Measurements from ENCODE around the gene SZT2. TPM values are rescaled to one million over a fixed set of nuclear protein-coding genes. Genes with fewer than 3 reads are reported as not detected.

SZT2 gene
- total RNA-seq, 2 experiments from 2014 or later: 33.7 to 79.8 TPM

DNA sequence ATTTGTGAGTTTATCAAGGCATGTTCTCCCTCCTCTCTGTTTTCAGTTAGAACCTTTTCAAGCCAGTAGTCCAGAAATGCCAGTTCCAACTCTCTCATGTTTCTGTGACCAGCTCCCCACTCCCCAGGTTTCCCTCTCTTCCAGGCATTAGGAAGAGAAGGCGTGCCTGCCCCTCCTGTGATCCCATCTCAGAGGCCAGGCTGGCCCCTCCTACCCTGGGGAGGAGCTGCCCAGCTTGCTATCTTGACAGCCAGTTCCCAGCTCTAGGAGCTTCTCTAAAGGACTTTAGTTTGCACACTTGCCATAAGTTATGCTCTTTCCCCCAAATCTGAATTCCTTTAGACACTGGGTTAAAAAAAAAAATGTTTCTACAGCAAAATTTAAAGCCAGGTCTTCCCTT lies 55.1 kb downstream of the SZT2 start:
- Histone ChIP-seq H3K4me2 (ENCODE audit: low read length) (no peak overlapping the region), H2AFZ (ENCODE audit: low read length) (no peak overlapping the region), H3K27ac (ENCODE audit: low read depth, low read length, poor library complexity, severe bottlenecking) (no peak overlapping the region), H3K9me2 (ENCODE audit: insufficient read depth, low read length) (no peaks in the 10 kb centered on the region), H3K4me3 (ENCODE audit: low read depth, low read length, poor library complexity, severe bottlenecking) (no peak overlapping the region), H3K36me3 (ENCODE audit: insufficient read depth, low read length) (peaks cover 39% of the 10 kb centered on the region; the same call in 1 of the 2 replicates), H3K9me3 (ENCODE audit: low read length) (no peaks in the 10 kb centered on the region), H3K4me1 (ENCODE audit: insufficient read depth, low read length, poor library complexity, severe bottlenecking) (no peaks in the 10 kb centered on the region), H3K79me2 (ENCODE audit: insufficient read depth, low read depth, low read length) (no peaks in the 10 kb centered on the region), H4K20me1 (ENCODE audit: insufficient read depth, low read length) (no peaks in the 10 kb centered on the region)
- no peak for DNase-seq (ENCODE audit: low spot score)
- no TSS peak for BruUV-seq (replicated peaks)
- ChIA-PET CTCF (ENCODE audit: unreplicated experiment) (no interaction called here), POLR2A (no interaction called here)
- intact Hi-C loops (cut with micrococcal nuclease; ENCODE audit: unreplicated experiment): no loop called here
- TF ChIP-seq, protein P1, sequence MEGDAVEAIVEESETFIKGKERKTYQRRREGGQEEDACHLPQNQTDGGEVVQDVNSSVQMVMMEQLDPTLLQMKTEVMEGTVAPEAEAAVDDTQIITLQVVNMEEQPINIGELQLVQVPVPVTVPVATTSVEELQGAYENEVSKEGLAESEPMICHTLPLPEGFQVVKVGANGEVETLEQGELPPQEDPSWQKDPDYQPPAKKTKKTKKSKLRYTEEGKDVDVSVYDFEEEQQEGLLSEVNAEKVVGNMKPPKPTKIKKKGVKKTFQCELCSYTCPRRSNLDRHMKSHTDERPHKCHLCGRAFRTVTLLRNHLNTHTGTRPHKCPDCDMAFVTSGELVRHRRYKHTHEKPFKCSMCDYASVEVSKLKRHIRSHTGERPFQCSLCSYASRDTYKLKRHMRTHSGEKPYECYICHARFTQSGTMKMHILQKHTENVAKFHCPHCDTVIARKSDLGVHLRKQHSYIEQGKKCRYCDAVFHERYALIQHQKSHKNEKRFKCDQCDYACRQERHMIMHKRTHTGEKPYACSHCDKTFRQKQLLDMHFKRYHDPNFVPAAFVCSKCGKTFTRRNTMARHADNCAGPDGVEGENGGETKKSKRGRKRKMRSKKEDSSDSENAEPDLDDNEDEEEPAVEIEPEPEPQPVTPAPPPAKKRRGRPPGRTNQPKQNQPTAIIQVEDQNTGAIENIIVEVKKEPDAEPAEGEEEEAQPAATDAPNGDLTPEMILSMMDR (conservative IDR thresholded peaks at IDR 0.05; ENCODE audit: low read length): no peak
- TF ChIP-seq EZH2phosphoT487 (IDR thresholded peaks at IDR 0.05; ENCODE audit: borderline replicate concordance, low read depth, low read length): no peak

DNA sequence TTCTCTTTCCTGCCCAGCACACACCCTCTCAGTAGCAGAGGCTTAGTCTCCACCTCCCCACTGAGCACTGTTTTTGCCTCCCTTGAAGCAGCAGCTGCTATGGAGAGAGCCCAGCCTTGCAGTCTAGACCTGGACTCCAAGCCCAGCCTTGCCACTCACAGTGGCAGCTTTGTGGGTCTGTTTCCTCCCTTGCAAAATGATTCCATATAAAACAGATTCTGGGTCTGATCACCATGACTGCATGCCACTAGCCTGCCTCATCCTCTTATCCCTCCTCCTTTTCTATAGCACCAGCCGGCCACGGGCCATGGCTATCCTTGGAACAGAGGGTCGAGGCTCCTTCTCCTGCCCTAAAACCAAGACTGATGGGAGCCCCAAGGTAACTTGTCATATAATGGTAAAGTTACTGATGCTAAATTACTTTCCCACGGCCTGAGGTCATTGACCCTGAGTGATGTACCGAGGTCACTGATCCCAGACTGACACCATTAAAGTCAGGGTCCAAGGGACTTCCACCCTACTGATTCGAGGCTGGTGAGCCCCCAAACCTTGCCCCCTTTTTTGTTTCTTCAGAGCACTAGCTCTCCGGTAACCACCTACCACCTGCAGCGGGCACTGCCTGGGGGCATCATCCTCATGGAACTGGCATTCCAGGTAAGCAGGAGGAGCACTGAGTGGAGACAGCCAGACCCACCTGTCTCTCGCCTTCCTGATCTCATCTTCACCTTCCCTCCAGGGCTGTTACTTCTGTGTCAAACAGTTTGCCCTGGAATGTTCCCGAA lies 56.1 kb downstream of the SZT2 start:
- BruUV-seq (replicated peaks): no TSS peak
- no peak overlapping the region for H2AFZ ChIP-seq (ENCODE audit: low read length)
- H3K4me2 ChIP-seq (ENCODE audit: low read length): no peak overlapping the region
- DNase-seq (ENCODE audit: low spot score): no peak
- H3K4me1 ChIP-seq (ENCODE audit: insufficient read depth, low read length, poor library complexity, severe bottlenecking): no peaks in the 10 kb centered on the region
- H3K9me3 ChIP-seq (ENCODE audit: low read length): no peaks in the 10 kb centered on the region
- H3K79me2 ChIP-seq (ENCODE audit: insufficient read depth, low read depth, low read length): no peaks in the 10 kb centered on the region
- CTCF ChIA-PET (ENCODE audit: unreplicated experiment): no interaction called here
- no peaks in the 10 kb centered on the region for H4K20me1 ChIP-seq (ENCODE audit: insufficient read depth, low read length)
- intact Hi-C loops (cut with micrococcal nuclease; ENCODE audit: unreplicated experiment): no loop called here
- H3K36me3 ChIP-seq (ENCODE audit: insufficient read depth, low read length): peaks cover 48% of the 10 kb centered on the region; the same call in 1 of the 2 replicates
- POLR2A ChIA-PET: no interaction called here
- no peaks in the 10 kb centered on the region for H3K9me2 ChIP-seq (ENCODE audit: insufficient read depth, low read length)
- no peak overlapping the region for H3K27ac ChIP-seq (ENCODE audit: low read depth, low read length, poor library complexity, severe bottlenecking)
- TF ChIP-seq EZH2phosphoT487 (IDR thresholded peaks at IDR 0.05; ENCODE audit: borderline replicate concordance, low read depth, low read length): no peak
- TF ChIP-seq, protein P1 (conservative IDR thresholded peaks at IDR 0.05; ENCODE audit: low read length): no peak
- no peak overlapping the region for H3K4me3 ChIP-seq (ENCODE audit: low read depth, low read length, poor library complexity, severe bottlenecking)

DNA sequence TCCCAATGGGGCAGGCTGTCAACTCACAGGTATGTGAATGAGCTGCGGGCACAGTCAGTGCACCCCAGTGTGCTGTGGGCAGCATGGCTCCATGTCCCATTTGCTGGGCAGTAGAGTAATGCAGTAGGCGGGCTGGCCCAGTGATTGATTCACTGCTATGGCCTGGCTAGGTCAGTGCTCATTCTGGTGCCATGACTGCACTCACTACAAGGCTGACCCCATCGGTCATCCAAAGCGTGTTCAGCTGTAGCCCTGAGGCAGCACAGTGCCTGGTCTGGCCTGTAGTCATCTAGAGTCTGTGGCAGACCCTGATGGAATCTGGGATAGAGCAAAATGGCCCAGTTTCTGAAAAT lies 56.7 kb downstream of the SZT2 start:
- no peaks in the 10 kb centered on the region for H3K9me3 ChIP-seq (ENCODE audit: low read length)
- no peak overlapping the region for H3K4me3 ChIP-seq (ENCODE audit: low read depth, low read length, poor library complexity, severe bottlenecking)
- CTCF ChIA-PET (ENCODE audit: unreplicated experiment): no interaction called here
- H3K36me3 ChIP-seq (ENCODE audit: insufficient read depth, low read length): peaks cover 53% of the 10 kb centered on the region; the same call in 1 of the 2 replicates
- no peak for DNase-seq (ENCODE audit: low spot score)
- no peak overlapping the region for H3K27ac ChIP-seq (ENCODE audit: low read depth, low read length, poor library complexity, severe bottlenecking)
- H2AFZ ChIP-seq (ENCODE audit: low read length): no peak overlapping the region
- no peaks in the 10 kb centered on the region for H4K20me1 ChIP-seq (ENCODE audit: insufficient read depth, low read length)
- intact Hi-C loops (cut with micrococcal nuclease; ENCODE audit: unreplicated experiment): no loop called here
- POLR2A ChIA-PET: no interaction called here
- H3K4me2 ChIP-seq (ENCODE audit: low read length): no peak overlapping the region
- BruUV-seq (replicated peaks): no TSS peak
- H3K4me1 ChIP-seq (ENCODE audit: insufficient read depth, low read length, poor library complexity, severe bottlenecking): no peaks in the 10 kb centered on the region
- no peaks in the 10 kb centered on the region for H3K9me2 ChIP-seq (ENCODE audit: insufficient read depth, low read length)
- no peaks in the 10 kb centered on the region for H3K79me2 ChIP-seq (ENCODE audit: insufficient read depth, low read depth, low read length)
- TF ChIP-seq, protein P1 (conservative IDR thresholded peaks at IDR 0.05; ENCODE audit: low read length): no peak
- TF ChIP-seq EZH2phosphoT487 (IDR thresholded peaks at IDR 0.05; ENCODE audit: borderline replicate concordance, low read depth, low read length): no peak

Data from OCI-LY7 (cell line).